Esophagus muscularis mucosa (tissue), 4 donors: ENCODE data around the gene TPSG1. TPM values are rescaled to one million over a fixed set of nuclear protein-coding genes. Genes with fewer than 3 reads are reported as not detected.

Experiments used
- DNase-seq: peaks from one replicate; pipeline ENCODE4 v3.0.0-alpha.2; 2017; ENCODE audit errors: extremely low spot score
- H3K27ac ChIP-seq, 4 donors: fragments of 200-600 bp; sonication (generic); replicated peaks in 1 of 4; 1 replicate in 3 of 4; 2 replicates in 1 of 4; pipeline ENCODE4 v1.5.1; 2016 to 2019; ENCODE audit warnings: mild to moderate bottlenecking in 1 of 4
- H3K27me3 ChIP-seq, 4 donors: fragments of 200-600 bp; sonication (generic); one replicate each; pipeline versions ENCODE4 v1.5.1 to v1.6.0; 2016 to 2019
- H3K36me3 ChIP-seq, 4 donors: fragments of 200-600 bp; sonication (generic); one replicate each; pipeline ENCODE4 v1.5.1; 2016 to 2019
- H3K4me1 ChIP-seq, 4 donors: fragments of 200-600 bp; sonication (generic); one replicate each; pipeline ENCODE4 v1.5.1; 2016 to 2019
- H3K4me3 ChIP-seq, 4 donors: fragments of 200-600 bp; sonication (generic); 1 replicate in 2 of 4; 2 replicates in 2 of 4; pipeline ENCODE4 v1.5.1; 2016 to 2019; ENCODE audit warnings: mild to moderate bottlenecking in 4 of 4, moderate library complexity in 1 of 4
- H3K9me3 ChIP-seq, 4 donors: fragments of 200-600 bp; sonication (generic); 1 replicate in 3 of 4; 2 replicates in 1 of 4; pipeline ENCODE4 v1.5.1; 2016 to 2019
- CTCF ChIP-seq, 3 experiments: fragments of 200-600 bp in 2 of 3; fragments of 450-650 bp in 1 of 3; sonication (generic) in 2 of 3; IDR thresholded peaks; one replicate each; pipeline ENCODE4 v1.5.1; 2017 to 2019; ENCODE audit warnings: antibody characterized with exemption in 3 of 3, mild to moderate bottlenecking in 2 of 3, moderate library complexity in 1 of 3
- EP300 ChIP-seq: sonication (generic); formaldehyde crosslinking; IDR thresholded peaks from one replicate; pipeline ENCODE4 v1.6.1; 2017; ENCODE audit warnings: antibody characterized with exemption
- POLR2A ChIP-seq: fragments of 450-650 bp; IDR thresholded peaks from one replicate; pipeline ENCODE4 v1.6.1; 2017; ENCODE audit warnings: antibody characterized with exemption, moderate library complexity, mild to moderate bottlenecking, low read depth
- POLR2AphosphoS5 ChIP-seq, 2 donors: sonication (generic); formaldehyde crosslinking; IDR thresholded peaks; one replicate each; pipeline ENCODE4 v1.6.1; 2017; ENCODE audit warnings: antibody characterized with exemption in 2 of 2
- WGBS: methylation state at CpG from one replicate; pipeline ENCODE4 v1.1.5; 2018; 5-methylcytosine and 5-hydroxymethylcytosine counted together
- intact Hi-C: fragments of 100-400 bp; cut with DNase I; formaldehyde crosslinking; loops from one replicate; pipeline ENCODE4 v1.15.1; 2023
- total RNA-seq, 4 donors: library from RNA; depleted of rRNA; stranded (reverse); fragments of >200 nt; gene quantifications; one replicate each; pipeline versions ENCODE4 v1.1.0 to v1.2.1, GENCODE V29; 2016

TPSG1 gene
- total RNA-seq, 4 donors from 2014 or later, result 0.39 to 2.9 (median 1.00) TPM

- DNase-seq, result no peak
- intact Hi-C loops, result no loop called here
- Histone ChIP-seq H3K27ac (peak overlapping the region; percentile 92 to 98 (median 94)), H3K4me1 (peaks cover 16 to 100% (median 100%) of the 10 kb centered on the region in 4 donors), H3K27me3 (peaks cover 0 to 21% (median 0%) of the 10 kb centered on the region in 4 donors), H3K9me3 (no peaks in the 10 kb centered on the region), H3K4me3 (peak overlapping the region; percentile 19 to 45 (median 35)), H3K36me3 (peaks cover 0 to 7% (median 0%) of the 10 kb centered on the region in 4 donors)
- TF ChIP-seq POLR2AphosphoS5 (IDR thresholded peaks at IDR 0.05) (no peak), CTCF (IDR thresholded peaks at IDR 0.05) (no peak), EP300 (no peak), POLR2A (no peak)
- WGBS, result 62% methylated on average over 13 of the region's 13 CpGs
Measured at GRCh38 chr16:1172651-1173050, 52.4 kb downstream of the TPSG1 start.

GRCh38 chr16:1171854-1172428 lies 53.1 kb downstream of the TPSG1 start:
- Histone ChIP-seq H3K4me1 (peaks cover 18 to 100% (median 100%) of the 10 kb centered on the region in 4 donors), H3K27me3 (peaks cover 0 to 21% (median 0%) of the 10 kb centered on the region in 4 donors)
- WGBS, result 67% methylated on average over 13 of the region's 36 CpGs

More at GRCh38 chr16:1171854-1172428, 53.1 kb downstream of the TPSG1 start:
- Histone ChIP-seq H3K4me3 (peak overlapping the region; percentile 19 to 45 (median 35)), H3K27ac (peak overlapping the region; percentile 92 to 98 (median 94)), H3K9me3 (no peaks in the 10 kb centered on the region), H3K36me3 (peaks cover 0 to 7% (median 0%) of the 10 kb centered on the region in 4 donors)
- TF ChIP-seq POLR2A (no peak), POLR2AphosphoS5 (IDR thresholded peaks at IDR 0.05) (peak; percentile 53 to 75), CTCF (IDR thresholded peaks at IDR 0.05) (no peak), EP300 (no peak)
- intact Hi-C loops, result no loop called here
- no peak for DNase-seq

Other genes starting within 250 kb of the TPSG1 start
- gene SOX8, start 243.5 kb downstream of the TPSG1 start, total RNA-seq, result 1 to 10 TPM; 4.1 to 4.6 (median 4.3) TPM
- gene SSTR5, start 152.5 kb downstream of the TPSG1 start, total RNA-seq, result not detected
- not detected for gene C1QTNF8, start 129.0 kb downstream of the TPSG1 start, total RNA-seq
- 100 to 1,000 TPM; 225 to 361 (median 259) TPM for gene CACNA1H, start 72.2 kb downstream of the TPSG1 start, total RNA-seq
- 100 to 1,000 TPM in 2 of 4 donors, 10 to 100 TPM in 1, 1 to 10 TPM in 1; 7.5 to 304 (median 199) TPM for gene TPSB2, start 4.9 kb upstream of the TPSG1 start, total RNA-seq
- gene TPSAB1, start 15.4 kb upstream of the TPSG1 start, total RNA-seq, result 100 to 1,000 TPM in 3 of 4 donors, 10 to 100 TPM in 1; 15.6 to 237 (median 126) TPM
- gene TPSD1, start 30.8 kb upstream of the TPSG1 start, total RNA-seq, result 1 to 10 TPM; 1.7 to 5.3 (median 2.2) TPM
- 10 to 100 TPM; 42.8 to 70.5 (median 63.9) TPM for gene UBE2I, start 84.4 kb upstream of the TPSG1 start, total RNA-seq
- gene BAIAP3, start 108.4 kb upstream of the TPSG1 start, total RNA-seq, result 1 to 10 TPM; 1.3 to 4.2 (median 2.3) TPM
- 100 to 1,000 TPM in 3 of 4 donors, 10 to 100 TPM in 1; 78.2 to 112 (median 106) TPM for gene TSR3, start 126.6 kb upstream of the TPSG1 start, total RNA-seq
- 10 to 100 TPM; 54.4 to 70.5 (median 61.1) TPM for gene GNPTG, start 126.7 kb upstream of the TPSG1 start, total RNA-seq
- gene UNKL, start 189.4 kb upstream of the TPSG1 start, total RNA-seq, result 10 to 100 TPM in 3 of 4 donors, 1 to 10 TPM in 1; 9.3 to 23.7 (median 16.5) TPM
- 10 to 100 TPM; 12.6 to 17.1 (median 14.7) TPM for gene UQCC4, start 195.5 kb upstream of the TPSG1 start, total RNA-seq
- not detected for gene PERCC1, start 205.8 kb upstream of the TPSG1 start, total RNA-seq
- gene CCDC154, start 219.3 kb upstream of the TPSG1 start, total RNA-seq, result under 1 TPM in 3 of 4 donors, not detected in 1; 0.17 to 0.58 (median 0.42) TPM
- 100 to 1,000 TPM in 1 of 4 donors, 10 to 100 TPM in 3; 41.5 to 130 (median 71.9) TPM for gene CLCN7, start 249.8 kb upstream of the TPSG1 start, total RNA-seq